NCI-H2029 treated with DMSO at 0.1 percent for 48 hours (cell line): Measurements from ENCODE around the gene PSMC5.
"Not testable (repeated sequence)": the region's sequence is repeated elsewhere in the genome, so short reads cannot be mapped to it uniquely, and the experiment has no call there.

Source experiments
- DNase-seq: peaks from one replicate; lab custom pipeline; 2025; lab: John Stamatoyannopoulos, UW

Gene PSMC5

GRCh38 chr17:63827002-63827800, at the start of gene PSMC5, which contains the start of gene FTSJ3:
PSMC5 (plus strand) TSS chr17:63827431; CDS start chr17:63827491, 60 bp downstream.
FTSJ3 (minus strand) TSS chr17:63827663; CDS start chr17:63826902, 761 bp downstream.
- peak; percentile 89 for DNase-seq

GRCh38 chr17:63780507-63780906, 46.7 kb upstream of the PSMC5 start:
- no peak for DNase-seq

- no peak for DNase-seq
These were observed 46.3 kb upstream of the PSMC5 start for GRCh38 chr17:63780928-63781327.

- no peak for DNase-seq
These were observed 43.7 kb upstream of the PSMC5 start for GRCh38 chr17:63783522-63783921.

GRCh38 chr17:63785556-63785955, 41.7 kb upstream of the PSMC5 start:
- DNase-seq = no peak

GRCh38 chr17:63786117-63786516, 41.1 kb upstream of the PSMC5 start:
- DNase-seq = no peak

GRCh38 chr17:63786971-63787711, 40.1 kb upstream of the PSMC5 start:
- DNase-seq = no peak

- DNase-seq = no peak
These were observed 37.2 kb upstream of the PSMC5 start for GRCh38 chr17:63790057-63790456.

GRCh38 chr17:63792055-63792729, 35.0 kb upstream of the PSMC5 start:
- no peak for DNase-seq

- not testable (repeated sequence) for DNase-seq
These were observed 30.9 kb upstream of the PSMC5 start for GRCh38 chr17:63796375-63796774.

- DNase-seq = no peak
These were observed 28.6 kb upstream of the PSMC5 start for GRCh38 chr17:63798572-63799106.

- DNase-seq = no peak
These were observed 26.4 kb upstream of the PSMC5 start for GRCh38 chr17:63800783-63801182.

- no peak for DNase-seq
These were observed 22.9 kb upstream of the PSMC5 start for GRCh38 chr17:63804328-63804727.

- no peak for DNase-seq
These were observed 21.6 kb upstream of the PSMC5 start for GRCh38 chr17:63805591-63805990.

- DNase-seq = no peak
These were observed 17.3 kb upstream of the PSMC5 start for GRCh38 chr17:63809970-63810369.

- DNase-seq = no peak
These were observed 11.1 kb upstream of the PSMC5 start for GRCh38 chr17:63816123-63816522.

GRCh38 chr17:63816669-63817068, 10.6 kb upstream of the PSMC5 start:
- no peak for DNase-seq

GRCh38 chr17:63817736-63818385, 9.4 kb upstream of the PSMC5 start:
- no peak for DNase-seq

GRCh38 chr17:63819131-63819530, 8.1 kb upstream of the PSMC5 start:
- no peak for DNase-seq

GRCh38 chr17:63819585-63820537, 7.4 kb upstream of the PSMC5 start:
- no peak for DNase-seq
